Transverse colon (tissue), 3 donors: ENCODE results near the gene MED6.

Experiments
- CTCF ChIP-seq, 5 experiments: fragments of 200-600 bp in 3 of 5; fragments of 450-650 bp in 2 of 5; sonication (generic) in 3 of 5; IDR thresholded peaks; 1 replicate in 2 of 5; 2 replicates in 3 of 5; pipeline ENCODE4 v1.5.1; 2016 to 2017; ENCODE audit warnings: antibody characterized with exemption in 5 of 5, inconsistent platforms in 3 of 5, mild to moderate bottlenecking in 2 of 5, moderate library complexity in 1 of 5
- POLR2A ChIP-seq: fragments of 450-650 bp; IDR thresholded peaks from one replicate; pipeline ENCODE4 v1.6.1; 2016; ENCODE audit warnings: antibody characterized with exemption, mild to moderate bottlenecking, moderate library complexity

- TF ChIP-seq CTCF (IDR thresholded peaks at IDR 0.05) (no peak), POLR2A (no peak)
Measured at GRCh38 chr14:70536830-70537229, 63.6 kb downstream of the MED6 start.
